Esophagus squamous epithelium (tissue), 5 donors: ENCODE data around the gene CDC23. TPM values are rescaled to one million over a fixed set of nuclear protein-coding genes. Genes with fewer than 3 reads are reported as not detected.

ENCODE experiments used
- DNase-seq: peaks from one replicate; lab custom pipeline; 2025; lab: John Stamatoyannopoulos, UW
- H3K27ac ChIP-seq, 4 donors: fragments of 200-600 bp; sonication (generic); one replicate each; pipeline ENCODE4 v1.5.1; 2016 to 2019; ENCODE audit warnings: mild to moderate bottlenecking in 1 of 4
- H3K27me3 ChIP-seq, 4 donors: fragments of 200-600 bp; sonication (generic); 1 replicate in 3 of 4; 2 replicates in 1 of 4; pipeline versions ENCODE4 v1.5.1 to v1.6.0; 2017 to 2021; ENCODE audit warnings: antibody characterized with exemption in 1 of 4
- H3K36me3 ChIP-seq, 3 donors: fragments of 200-600 bp; sonication (generic); one replicate each; pipeline ENCODE4 v1.5.1; 2016 to 2019
- H3K4me1 ChIP-seq, 3 donors: fragments of 200-600 bp; sonication (generic); one replicate each; pipeline ENCODE4 v1.5.1; 2017 to 2019
- H3K4me3 ChIP-seq, 4 donors: fragments of 200-600 bp; sonication (generic); 1 replicate in 3 of 4; 2 replicates in 1 of 4; pipeline ENCODE4 v1.5.1; 2016 to 2019; ENCODE audit warnings: mild to moderate bottlenecking in 2 of 4, moderate library complexity in 1 of 4
- H3K9me3 ChIP-seq, 3 donors: fragments of 200-600 bp; sonication (generic); one replicate each; pipeline ENCODE4 v1.5.1; 2016 to 2019
- CTCF ChIP-seq, 6 experiments: fragments of 450-650 bp in 4 of 6; fragments of 200-600 bp in 2 of 6; sonication (generic) in 2 of 6; IDR thresholded peaks; one replicate each; pipeline ENCODE4 v1.5.1; 2016 to 2019; ENCODE audit warnings: antibody characterized with exemption in 6 of 6, mild to moderate bottlenecking in 4 of 6, moderate library complexity in 4 of 6
- POLR2A ChIP-seq, 4 donors: fragments of 450-650 bp; IDR thresholded peaks; one replicate each; pipeline ENCODE4 v1.6.1; 2017; ENCODE audit warnings: antibody characterized with exemption in 4 of 4, mild to moderate bottlenecking in 4 of 4, moderate library complexity in 3 of 4
- WGBS, 2 donors: methylation state at CpG; one replicate each; pipeline ENCODE4 v1.1.5; 2018; 5-methylcytosine and 5-hydroxymethylcytosine counted together
- intact Hi-C: fragments of 100-400 bp; cut with DNase I; formaldehyde crosslinking; loops from one replicate; pipeline ENCODE4 v1.15.0; 2022
- total RNA-seq, 4 donors: library from RNA; depleted of rRNA; stranded (reverse); fragments of >200 nt; gene quantifications; one replicate each; pipeline ENCODE4 v1.1.0, GENCODE V29; 2016
- donor health status: DM: yes; HTN: yes; CAD: no.

Gene CDC23
- total RNA-seq, 4 donors from 2014 or later, result 10.4 to 25.8 (median 20.5) TPM

- Histone ChIP-seq H3K27ac (no peak overlapping the region), H3K36me3 (peaks cover 9 to 100% (median 30%) of the 10 kb centered on the region in 3 donors), H3K4me3 (no peak overlapping the region), H3K27me3 (no peaks in the 10 kb centered on the region), H3K4me1 (no peaks in the 10 kb centered on the region), H3K9me3 (no peaks in the 10 kb centered on the region)
- TF ChIP-seq CTCF (IDR thresholded peaks at IDR 0.05), result no peak
- TF ChIP-seq POLR2A (IDR thresholded peaks at IDR 0.05), result no peak
- intact Hi-C loops, result no loop called here
- no peak for DNase-seq
- WGBS, 2 donors, result 79 to 82% methylated on average over 3 of the region's 3 CpGs
Observed at GRCh38 chr5:138188626-138189025, 24.5 kb downstream of the CDC23 start.

GRCh38 chr5:138186002-138186447 lies 27.1 kb downstream of the CDC23 start:
- TF ChIP-seq CTCF (IDR thresholded peaks at IDR 0.05) (no peak), POLR2A (IDR thresholded peaks at IDR 0.05) (no peak)
- no peaks in the 10 kb centered on the region for H3K27me3 ChIP-seq
- H3K9me3 ChIP-seq, result no peaks in the 10 kb centered on the region
- no peak overlapping the region for H3K27ac ChIP-seq
- peaks cover 9 to 97% (median 23%) of the 10 kb centered on the region in 3 donors for H3K36me3 ChIP-seq
- no peaks in the 10 kb centered on the region for H3K4me1 ChIP-seq
- intact Hi-C loops, result no loop called here
- WGBS, 2 donors, result 71 to 74% methylated on average over 2 of the region's 2 CpGs
- no peak overlapping the region for H3K4me3 ChIP-seq
- DNase-seq, result no peak

GRCh38 chr5:138182808-138183207 lies 30.3 kb downstream of the CDC23 start:
- WGBS, 2 donors, result 92 to 100% methylated on average over 5 to 6 of the region's 6 CpGs
- DNase-seq, result no peak
- no peaks in the 10 kb centered on the region for H3K27me3 ChIP-seq
- H3K4me1 ChIP-seq, result peaks cover 6 to 19% (median 7%) of the 10 kb centered on the region in 3 donors
- peaks cover 0 to 65% (median 8%) of the 10 kb centered on the region in 3 donors for H3K36me3 ChIP-seq
- H3K9me3 ChIP-seq, result no peaks in the 10 kb centered on the region
- TF ChIP-seq POLR2A (IDR thresholded peaks at IDR 0.05) (no peak), CTCF (IDR thresholded peaks at IDR 0.05) (no peak)
- no peak overlapping the region for H3K4me3 ChIP-seq
- H3K27ac ChIP-seq, result no peak overlapping the region
- intact Hi-C loops, result no loop called here

- peaks cover 0 to 60% (median 0%) of the 10 kb centered on the region in 3 donors for H3K36me3 ChIP-seq
- no peaks in the 10 kb centered on the region for H3K27me3 ChIP-seq
- no peak overlapping the region for H3K4me3 ChIP-seq
- intact Hi-C loops, result no loop called here
- WGBS, 2 donors, result 83 to 86% methylated on average over 4 to 5 of the region's 5 CpGs
- no peak for TF ChIP-seq CTCF (IDR thresholded peaks at IDR 0.05)
- no peak for TF ChIP-seq POLR2A (IDR thresholded peaks at IDR 0.05)
- H3K9me3 ChIP-seq, result no peaks in the 10 kb centered on the region
- H3K27ac ChIP-seq, result no peak overlapping the region
- H3K4me1 ChIP-seq, result peaks cover 16 to 38% (median 16%) of the 10 kb centered on the region in 3 donors
- DNase-seq, result no peak
Observed at GRCh38 chr5:138180841-138181240, 32.3 kb downstream of the CDC23 start.

- H3K4me1 ChIP-seq, result peaks cover 16 to 38% (median 16%) of the 10 kb centered on the region in 3 donors
- H3K36me3 ChIP-seq, result peaks cover 0 to 60% (median 0%) of the 10 kb centered on the region in 3 donors
- H3K9me3 ChIP-seq, result no peaks in the 10 kb centered on the region
- peak in 3 of 6 experiments; percentile 18 to 54 (median 24) for TF ChIP-seq CTCF (IDR thresholded peaks at IDR 0.05)
- no peak for TF ChIP-seq POLR2A (IDR thresholded peaks at IDR 0.05)
- 73 to 75% methylated on average over 5 of the region's 5 CpGs for WGBS, 2 donors
- no peaks in the 10 kb centered on the region for H3K27me3 ChIP-seq
- intact Hi-C loops, result no loop called here
- H3K27ac ChIP-seq, result no peak overlapping the region
- no peak for DNase-seq
- no peak overlapping the region for H3K4me3 ChIP-seq
Observed at GRCh38 chr5:138180183-138180782, 32.8 kb downstream of the CDC23 start.
